Activated CD4-positive, alpha-beta T cell treated with anti-CD3 and anti-CD28 coated beads for 36 hours (primary cell): ENCODE data around the gene ERGIC1. TPM values are rescaled to one million over a fixed set of nuclear protein-coding genes. Genes with fewer than 3 reads are reported as not detected.

Source experiments
- ATAC-seq: fragments of 200-7000 bp; cut with Tn5 transposase; one replicate; pipeline ENCODE4 v1.10.0; 2021; ENCODE audit warnings: mild to moderate bottlenecking, moderate library complexity
- CTCF ChIA-PET: fragments of 350-600 bp; sonication (Branson Sonifier 250); formaldehyde crosslinking; loops from one replicate; lab custom pipeline; 2021; ENCODE audit warnings: antibody characterized with exemption; lab: Charles Lee
- POLR2A ChIA-PET: fragments of 350-600 bp; sonication (Branson Sonifier 250); formaldehyde crosslinking; loops from one replicate; lab custom pipeline; 2021; ENCODE audit warnings: antibody characterized with exemption, inconsistent platforms; lab: Charles Lee
- DNase-seq: peaks from one replicate; pipeline ENCODE4 v3.0.0-alpha.2; 2020
- H3K27ac Mint-ChIP-seq: one replicate; pipeline ENCODE4 v1.8.0; 2021; ENCODE audit warnings: mixed read lengths
- H3K27me3 Mint-ChIP-seq: one replicate; pipeline ENCODE4 v1.8.0; 2021; ENCODE audit warnings: mixed read lengths
- H3K36me3 Mint-ChIP-seq: one replicate; pipeline ENCODE4 v1.8.0; 2021; ENCODE audit warnings: low read depth, mixed read lengths
- H3K4me1 Mint-ChIP-seq: one replicate; pipeline ENCODE4 v1.8.0; 2021; ENCODE audit warnings: mixed read lengths
- H3K4me3 Mint-ChIP-seq: one replicate; pipeline ENCODE4 v1.8.0; 2021; ENCODE audit warnings: mild to moderate bottlenecking, moderate library complexity, mixed read lengths
- H3K9me3 Mint-ChIP-seq: one replicate; pipeline ENCODE4 v1.8.0; 2021; ENCODE audit warnings: low read depth, mixed read lengths
- intact Hi-C, 2 experiments: fragments of 100-400 bp; cut with DNase I in 1 of 2; cut with micrococcal nuclease in 1 of 2; formaldehyde crosslinking; loops; one replicate each; pipeline versions ENCODE4 v1.14.2 to v1.15.1; 2022 to 2024; cut with DNase I, micrococcal nuclease
- total RNA-seq, 2 experiments: library from RNA; stranded (reverse); gene quantifications; one replicate each; pipeline ENCODE4 v1.2.3, GENCODE V29; 2021

ERGIC1 gene
- total RNA-seq, 2 experiments from 2014 or later = 40.3 to 50.0 TPM

DNA sequence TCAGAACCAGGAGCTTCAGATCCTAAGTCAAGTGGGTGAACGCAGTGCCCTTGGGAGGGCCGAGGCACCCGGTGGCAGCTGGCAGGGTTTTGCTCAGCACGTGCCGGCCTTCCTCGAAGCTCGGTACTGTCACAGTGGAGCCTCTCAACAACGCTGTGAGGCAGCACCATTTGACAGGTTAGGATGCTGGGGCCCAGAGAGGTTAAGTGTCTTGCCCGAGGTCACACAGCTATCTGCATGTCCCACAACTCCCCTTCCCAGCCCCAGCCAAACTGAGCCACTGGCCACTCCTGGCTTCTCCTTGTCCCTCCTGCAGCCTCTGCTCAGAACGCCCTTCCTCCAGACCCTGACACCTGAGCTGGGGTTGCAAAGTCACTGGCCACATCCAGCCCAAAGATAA, 81.5 kb downstream of the ERGIC1 start:
- Mint-ChIP-seq H3K4me3 (no peak overlapping the region), H3K9me3 (no peaks in the 10 kb centered on the region), H3K36me3 (peaks cover 17% of the 10 kb centered on the region), H3K4me1 (peaks cover 13% of the 10 kb centered on the region), H3K27me3 (no peaks in the 10 kb centered on the region), H3K27ac (no peak overlapping the region)
- intact Hi-C loops = loop anchor here in 1 of 2 experiments (10.0 kb wide), 1 partner anchor 71 kb away; no protein-coding TSS in a partner anchor
- POLR2A ChIA-PET = interaction anchor here (0.6 kb wide), 2 partner anchors 22 to 29 kb away, joined by 3 read pairs; no protein-coding TSS in a partner anchor
- no peak for ATAC-seq
- CTCF ChIA-PET = interaction anchor here (0.9 to 1.9 kb wide), 5 partner anchors 11 to 219 kb away, joined by 3 to 11 read pairs (median 5); no protein-coding TSS in a partner anchor
- no peak for DNase-seq

DNA sequence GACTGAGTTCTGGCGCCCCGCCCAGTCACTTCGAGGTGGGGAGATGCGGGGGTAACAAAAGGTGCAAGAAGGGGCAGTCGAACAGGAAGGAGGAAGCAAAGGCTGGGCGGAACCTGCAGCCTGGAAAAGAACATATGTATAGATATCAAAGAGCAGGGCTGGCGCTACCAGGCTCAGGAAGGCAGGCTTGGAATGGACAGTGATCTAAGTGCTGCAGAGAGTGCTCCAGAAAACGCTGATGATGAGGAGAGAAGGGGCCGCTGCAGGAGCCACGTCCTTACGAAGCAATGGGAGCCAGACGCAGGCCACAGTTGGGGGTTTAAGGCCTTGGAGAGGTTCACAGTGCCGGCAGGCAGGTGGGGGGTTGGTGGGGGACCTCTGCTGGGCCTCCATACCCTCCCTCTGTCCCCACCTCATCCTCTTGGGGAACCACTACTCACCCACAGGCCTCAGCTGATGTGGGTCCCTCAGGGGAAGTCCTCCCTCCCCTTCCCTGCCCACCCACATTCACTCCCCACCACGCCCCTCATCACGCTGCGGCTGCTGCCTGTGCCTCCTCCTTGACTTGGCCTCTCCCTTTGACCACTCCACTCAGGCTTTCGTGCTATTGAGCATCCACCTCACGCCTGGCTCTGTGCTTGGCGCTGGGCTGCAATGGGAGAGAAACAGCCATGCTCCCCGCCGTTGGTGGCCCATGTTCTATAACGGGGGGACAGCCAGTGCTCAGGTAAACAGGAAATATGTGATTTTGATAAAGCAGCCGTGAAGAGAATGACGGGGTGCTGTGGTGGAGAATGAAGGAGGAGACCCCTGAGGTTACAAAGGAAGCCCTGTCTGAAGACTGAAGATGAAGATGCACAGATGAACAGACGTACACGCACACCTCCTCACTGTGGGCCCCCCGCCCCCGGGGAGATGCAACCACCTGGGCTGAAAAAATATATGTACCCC, 84.6 kb downstream of the ERGIC1 start:
- DNase-seq (no peak), ATAC-seq (no peak)
- ChIA-PET CTCF (interaction anchor here (1.3 to 1.4 kb wide), 2 partner anchors 15 to 204 kb away, joined by 4 read pairs; no protein-coding TSS in a partner anchor), POLR2A (no interaction called here)
- no peak overlapping the region for H3K4me3 Mint-ChIP-seq
- intact Hi-C loops = loop anchor here in 1 of 2 experiments (10.0 kb wide), 1 partner anchor 74 kb away; no protein-coding TSS in a partner anchor
- H3K36me3 Mint-ChIP-seq = peaks cover 13% of the 10 kb centered on the region
- H3K9me3 Mint-ChIP-seq = no peaks in the 10 kb centered on the region
- no peaks in the 10 kb centered on the region for H3K27me3 Mint-ChIP-seq
- peak overlapping the region; percentile 9 for H3K27ac Mint-ChIP-seq
- peaks cover 13% of the 10 kb centered on the region for H3K4me1 Mint-ChIP-seq

DNA sequence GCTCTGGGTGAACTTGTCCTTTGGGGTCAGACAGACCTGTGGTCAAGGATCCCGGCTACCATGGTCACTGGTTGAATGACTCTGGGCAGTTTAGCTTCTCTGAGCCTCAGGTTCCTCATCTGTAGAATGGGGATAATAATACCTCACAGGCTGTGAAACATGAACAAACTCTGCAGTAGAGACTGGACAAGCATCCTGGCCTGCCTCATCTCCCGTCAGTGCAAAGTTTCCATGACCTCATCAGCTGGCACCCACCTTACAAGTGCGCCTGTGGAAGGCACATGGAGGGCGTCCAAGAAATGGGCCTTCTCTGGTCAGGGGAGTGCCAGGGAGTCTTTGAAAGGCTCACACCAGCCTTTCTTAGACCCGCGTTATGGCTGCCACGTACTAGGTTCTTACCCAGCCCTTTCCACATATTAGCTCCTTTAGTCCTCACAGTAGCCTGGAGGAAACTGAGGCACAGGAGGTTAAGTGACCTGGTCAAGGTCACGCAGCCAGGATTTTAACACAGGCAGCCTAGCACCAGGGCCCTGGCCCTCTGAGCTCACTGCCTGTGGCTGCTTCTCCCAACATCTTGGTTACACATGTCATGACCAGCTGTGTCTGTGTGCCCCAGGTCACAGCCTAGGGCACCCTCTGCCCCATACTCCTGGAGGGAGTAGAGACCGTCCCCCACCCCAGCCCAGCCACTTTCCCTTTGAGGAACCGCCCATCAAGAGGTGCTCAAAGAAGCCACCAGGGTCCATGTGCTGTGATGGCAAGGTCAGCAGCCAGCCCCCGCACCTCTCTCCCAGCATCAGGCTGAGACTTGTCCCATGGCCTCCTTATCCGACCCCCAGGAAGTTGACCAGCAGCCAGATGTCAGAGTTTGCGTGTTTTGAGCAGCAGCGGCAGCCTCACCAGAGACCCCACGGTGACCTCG, 85.7 kb downstream of the ERGIC1 start:
- ATAC-seq (no peak), DNase-seq (no peak)
- H3K9me3 Mint-ChIP-seq = no peaks in the 10 kb centered on the region
- no peaks in the 10 kb centered on the region for H3K27me3 Mint-ChIP-seq
- intact Hi-C loops = loop anchor here in 1 of 2 experiments (10.0 kb wide), 1 partner anchor 75 kb away; no protein-coding TSS in a partner anchor
- no peak overlapping the region for H3K27ac Mint-ChIP-seq
- peaks cover 11% of the 10 kb centered on the region for H3K36me3 Mint-ChIP-seq
- H3K4me1 Mint-ChIP-seq = peaks cover 13% of the 10 kb centered on the region
- POLR2A ChIA-PET = no interaction called here
- CTCF ChIA-PET = interaction anchor here (1.3 to 1.4 kb wide), 2 partner anchors 14 to 205 kb away, joined by 4 read pairs; no protein-coding TSS in a partner anchor
- H3K4me3 Mint-ChIP-seq = no peak overlapping the region

DNA sequence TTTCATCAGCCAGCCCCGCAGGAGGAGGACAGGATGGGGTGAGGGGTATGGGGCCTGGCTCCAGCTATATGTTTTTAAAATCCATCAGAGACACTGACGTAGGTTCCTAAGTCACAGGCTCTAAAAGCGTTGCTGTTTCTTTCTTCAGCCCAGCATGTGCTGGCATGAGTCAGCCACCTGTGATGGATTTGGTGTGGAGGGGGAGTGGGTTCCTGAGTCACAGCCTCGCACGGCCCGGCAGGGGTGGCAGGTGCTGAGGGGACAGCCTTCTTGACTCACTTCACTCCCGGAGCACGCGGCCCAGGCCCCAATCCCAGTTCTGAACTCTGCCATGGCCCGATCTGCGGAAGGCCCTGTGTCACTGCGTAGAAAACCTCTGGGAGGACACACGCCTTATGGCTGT, 86.4 kb downstream of the ERGIC1 start:
- ChIA-PET CTCF (interaction anchor here (1.3 kb wide), 1 partner anchor 13 kb away, joined by 4 read pairs; no protein-coding TSS in a partner anchor), POLR2A (no interaction called here)
- Mint-ChIP-seq H3K4me3 (no peak overlapping the region), H3K27ac (no peak overlapping the region), H3K4me1 (peaks cover 13% of the 10 kb centered on the region), H3K9me3 (no peaks in the 10 kb centered on the region), H3K27me3 (no peaks in the 10 kb centered on the region), H3K36me3 (peaks cover 11% of the 10 kb centered on the region)
- intact Hi-C loops = no loop called here
- ATAC-seq (no peak), DNase-seq (no peak)

DNA sequence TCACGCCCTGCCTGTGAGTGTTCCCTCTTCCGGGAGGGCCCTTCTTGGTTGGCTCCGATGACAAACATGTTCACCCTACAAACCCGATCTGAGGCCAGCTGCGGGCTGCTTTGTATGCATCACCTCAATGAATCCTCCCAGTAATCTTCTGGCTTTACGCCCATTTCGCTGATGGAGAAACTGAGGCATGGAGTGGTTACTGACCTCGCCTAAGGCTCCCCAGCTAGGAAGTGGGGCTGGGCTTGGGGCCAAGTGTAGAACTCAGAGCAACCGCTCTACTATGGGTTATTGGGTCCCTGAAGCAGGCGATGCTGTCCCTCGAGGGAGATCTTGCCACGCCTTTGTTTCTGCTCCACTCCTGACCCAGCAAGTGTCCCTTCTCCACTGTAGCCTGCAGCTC, 86.9 kb downstream of the ERGIC1 start:
- intact Hi-C loops = no loop called here
- no peaks in the 10 kb centered on the region for H3K27me3 Mint-ChIP-seq
- H3K4me3 Mint-ChIP-seq = no peak overlapping the region
- H3K4me1 Mint-ChIP-seq = peaks cover 13% of the 10 kb centered on the region
- ATAC-seq (no peak), DNase-seq (no peak)
- no peak overlapping the region for H3K27ac Mint-ChIP-seq
- POLR2A ChIA-PET = no interaction called here
- peaks cover 10% of the 10 kb centered on the region for H3K36me3 Mint-ChIP-seq
- CTCF ChIA-PET = interaction anchor here (0.7 to 0.8 kb wide), 2 partner anchors 11 to 357 kb away, joined by 3 read pairs; no protein-coding TSS in a partner anchor
- no peaks in the 10 kb centered on the region for H3K9me3 Mint-ChIP-seq

DNA sequence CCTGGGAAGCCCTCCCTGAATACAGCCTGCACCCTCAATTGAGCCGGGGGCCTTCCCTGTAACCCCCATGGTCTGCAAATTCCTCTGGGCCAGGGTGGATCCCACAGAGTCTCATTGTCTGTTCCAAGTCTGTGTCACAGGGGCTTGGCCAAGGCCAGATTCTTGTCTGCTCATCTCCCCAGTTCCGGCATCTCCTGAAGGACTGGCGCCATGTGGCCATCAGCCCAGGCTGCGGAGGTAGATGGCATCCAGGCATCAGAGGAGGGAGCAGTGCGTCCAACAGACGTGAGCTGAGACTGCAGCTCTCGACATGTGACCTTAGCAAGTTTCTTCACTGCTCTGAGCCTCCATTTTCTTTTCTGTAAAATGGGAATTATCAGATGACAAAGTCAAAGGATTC, 87.9 kb downstream of the ERGIC1 start:
- peaks cover 9% of the 10 kb centered on the region for H3K36me3 Mint-ChIP-seq
- ChIA-PET POLR2A (no interaction called here), CTCF (interaction anchor here (0.7 to 0.8 kb wide), 2 partner anchors 10 to 653 kb away, joined by 3 read pairs; no protein-coding TSS in a partner anchor)
- H3K27me3 Mint-ChIP-seq = no peaks in the 10 kb centered on the region
- no peak overlapping the region for H3K27ac Mint-ChIP-seq
- H3K9me3 Mint-ChIP-seq = no peaks in the 10 kb centered on the region
- ATAC-seq (no peak), DNase-seq (no peak)
- no peak overlapping the region for H3K4me3 Mint-ChIP-seq
- H3K4me1 Mint-ChIP-seq = peaks cover 13% of the 10 kb centered on the region
- intact Hi-C loops = no loop called here

DNA sequence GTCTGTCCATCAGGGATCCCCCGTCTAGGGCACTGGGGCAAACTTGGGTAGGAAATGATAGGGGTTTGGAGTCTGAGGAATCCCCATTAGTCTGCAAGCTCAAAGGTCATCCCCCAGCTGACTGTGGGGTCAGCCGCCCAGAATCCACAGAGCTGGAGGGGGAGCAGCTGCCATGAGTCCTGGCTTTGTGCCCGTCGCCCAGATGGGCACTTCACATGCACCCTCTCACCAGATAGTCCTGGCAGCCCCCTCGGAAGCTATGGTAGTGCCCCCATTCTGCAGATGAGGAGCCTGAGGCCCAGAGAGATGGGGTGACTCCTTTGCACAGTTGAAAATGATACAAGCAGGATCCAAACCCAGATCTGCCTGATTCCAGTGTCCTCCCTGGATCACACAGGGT, 89.5 kb downstream of the ERGIC1 start:
- CTCF ChIA-PET = interaction anchor here (0.7 kb wide), 1 partner anchor 28 kb away, joined by 3 read pairs; no protein-coding TSS in a partner anchor
- peaks cover 5% of the 10 kb centered on the region for H3K4me1 Mint-ChIP-seq
- POLR2A ChIA-PET = interaction anchor here (0.6 kb wide), 1 partner anchor 277 kb away, joined by 4 read pairs; no protein-coding TSS in a partner anchor
- H3K9me3 Mint-ChIP-seq = no peaks in the 10 kb centered on the region
- ATAC-seq = no peak
- DNase-seq = no peak
- intact Hi-C loops = no loop called here
- H3K36me3 Mint-ChIP-seq = peaks cover 10% of the 10 kb centered on the region
- H3K27ac Mint-ChIP-seq = no peak overlapping the region
- no peaks in the 10 kb centered on the region for H3K27me3 Mint-ChIP-seq
- H3K4me3 Mint-ChIP-seq = no peak overlapping the region

DNA sequence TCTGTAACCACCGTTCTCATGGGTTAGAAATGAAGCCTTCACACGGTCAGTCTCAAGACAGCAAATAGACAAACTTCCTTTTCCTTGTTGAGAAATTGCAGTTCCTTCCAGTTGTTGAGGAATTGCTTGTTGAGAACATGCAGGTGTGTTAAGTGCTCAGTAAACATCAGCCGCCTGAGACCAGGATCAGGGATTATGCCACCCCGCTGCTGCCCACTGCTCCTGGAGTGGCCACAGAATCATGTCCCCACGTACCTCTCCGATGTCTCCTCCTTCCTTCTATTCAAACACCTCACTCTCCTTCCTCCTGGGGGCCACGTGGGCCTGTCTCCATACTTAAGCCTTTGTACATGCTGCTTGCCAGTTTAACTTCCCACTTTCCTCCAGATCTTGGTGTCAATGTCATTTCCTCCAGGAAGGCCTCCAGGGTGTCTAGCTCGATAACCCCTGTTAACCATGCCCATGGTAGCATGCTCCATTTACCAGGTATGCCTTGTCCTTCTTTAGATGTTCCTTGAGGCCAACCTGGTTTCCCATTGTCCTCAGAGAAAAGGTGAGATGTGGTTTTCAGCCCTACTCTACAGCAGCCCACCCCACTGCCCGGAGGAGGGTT, 91.4 kb downstream of the ERGIC1 start:
- Mint-ChIP-seq H3K27me3 (no peaks in the 10 kb centered on the region), H3K36me3 (peaks cover 6% of the 10 kb centered on the region), H3K4me1 (no peaks in the 10 kb centered on the region), H3K4me3 (no peak overlapping the region), H3K27ac (no peak overlapping the region), H3K9me3 (no peaks in the 10 kb centered on the region)
- ChIA-PET CTCF (interaction anchor here (1.5 to 1.9 kb wide), 3 partner anchors 209 to 213 kb away, joined by 4 to 8 read pairs (median 5); no protein-coding TSS in a partner anchor), POLR2A (no interaction called here)
- ATAC-seq (no peak), DNase-seq (no peak)
- intact Hi-C loops = no loop called here

DNA sequence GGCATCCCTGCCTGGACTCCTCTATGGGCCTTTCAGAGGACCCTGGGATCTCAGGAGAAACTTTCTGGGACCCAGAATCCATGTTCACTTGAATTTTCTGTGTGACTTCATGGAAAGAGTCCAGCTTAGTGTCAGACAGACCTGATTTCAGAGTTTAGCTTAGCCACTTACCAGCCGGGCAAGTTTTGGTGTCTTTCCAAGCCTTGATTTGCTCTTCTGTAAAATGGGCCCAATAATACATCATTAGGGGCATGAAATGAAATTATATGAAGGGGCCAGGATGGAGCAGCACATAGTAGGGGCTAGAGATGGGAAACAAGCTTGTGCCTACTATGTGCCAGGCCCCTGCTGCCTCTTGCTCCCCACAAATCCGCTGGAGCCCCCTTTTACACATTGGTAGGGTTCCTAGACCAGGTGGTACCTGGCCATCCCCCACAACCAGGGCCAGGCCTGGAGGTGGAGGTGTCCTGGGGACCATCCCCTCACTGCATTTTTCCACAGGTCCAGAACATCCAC, 92.0 kb downstream of the ERGIC1 start:
- Mint-ChIP-seq H3K27me3 (no peaks in the 10 kb centered on the region), H3K36me3 (peaks cover 6% of the 10 kb centered on the region), H3K4me3 (no peak overlapping the region), H3K9me3 (no peaks in the 10 kb centered on the region), H3K4me1 (no peaks in the 10 kb centered on the region), H3K27ac (no peak overlapping the region)
- CTCF ChIA-PET = interaction anchor here (0.8 to 1.9 kb wide), 4 partner anchors 209 to 214 kb away, joined by 4 to 8 read pairs (median 5); no protein-coding TSS in a partner anchor
- DNase-seq (no peak), ATAC-seq (no peak)
- POLR2A ChIA-PET = no interaction called here
- intact Hi-C loops = no loop called here

DNA sequence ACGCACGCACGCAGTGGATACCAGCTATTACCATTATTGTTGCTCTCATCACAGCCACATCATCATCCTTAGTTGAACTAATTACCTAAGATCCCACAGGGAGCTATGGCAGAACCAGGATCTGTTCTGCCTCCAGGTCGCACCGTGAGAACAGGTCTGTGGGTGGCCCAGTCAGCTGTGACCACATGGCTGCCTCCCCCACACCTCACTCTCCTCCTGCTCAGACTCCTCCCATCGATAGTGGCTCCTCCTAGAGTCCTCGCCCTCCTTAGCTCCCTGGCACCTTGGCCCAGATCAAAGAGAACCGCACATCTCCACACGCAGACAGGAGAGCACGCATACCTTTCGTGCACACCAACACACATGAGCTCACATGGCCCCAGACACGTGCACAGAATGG, 92.7 kb downstream of the ERGIC1 start:
- Mint-ChIP-seq H3K4me3 (no peak overlapping the region), H3K9me3 (no peaks in the 10 kb centered on the region), H3K4me1 (no peaks in the 10 kb centered on the region), H3K36me3 (peaks cover 6% of the 10 kb centered on the region), H3K27me3 (no peaks in the 10 kb centered on the region), H3K27ac (no peak overlapping the region)
- intact Hi-C loops = no loop called here
- no peak for DNase-seq
- ChIA-PET CTCF (interaction anchor here (0.8 to 1.9 kb wide), 4 partner anchors 11 to 215 kb away, joined by 3 to 8 read pairs (median 4); no protein-coding TSS in a partner anchor), POLR2A (interaction anchor here (0.6 kb wide), 1 partner anchor 56 kb away, joined by 3 read pairs; the partner anchor contains the start of gene ATP6V0E1)
- ATAC-seq = no peak
